Liver (tissue), 9 donors: ENCODE measurements around the gene SETBP1. TPM values are rescaled to one million over a fixed set of nuclear protein-coding genes. Genes with fewer than 3 reads are reported as not detected.
A peak's percentile ranks its signal among the peaks of the same experiment; 100 is the strongest.

Experiments
- DNase-seq: peaks from one replicate; pipeline ENCODE4 v3.0.0-alpha.2; 2017; ENCODE audit warnings: low spot score
- H3K27ac ChIP-seq, 2 donors: one replicate each; pipeline ENCODE4 v1.7.0; 2013; ENCODE audit warnings: inconsistent platforms in 2 of 2, low read length in 2 of 2, control low read depth in 1 of 2, low read depth in 1 of 2, mild to moderate bottlenecking in 1 of 2
- H3K27me3 ChIP-seq, 4 donors: one replicate each; pipeline versions ENCODE4 v1.6.1 to v1.7.0; 2013; ENCODE audit warnings: low read length in 3 of 4, inconsistent platforms in 1 of 4, mild to moderate bottlenecking in 1 of 4, moderate library complexity in 1 of 4; ENCODE audit not compliant: control insufficient read depth in 4 of 4, insufficient read depth in 4 of 4
- H3K36me3 ChIP-seq, 4 donors: one replicate each; pipeline versions ENCODE4 v1.6.1 to v1.7.0; 2013; ENCODE audit warnings: low read length in 3 of 4, mild to moderate bottlenecking in 3 of 4, low read depth in 1 of 4, moderate library complexity in 1 of 4; ENCODE audit not compliant: control insufficient read depth in 4 of 4, insufficient read depth in 3 of 4
- H3K4me1 ChIP-seq, 4 donors: one replicate each; pipeline versions ENCODE4 v1.6.1 to v1.7.0; 2013; ENCODE audit warnings: low read length in 3 of 4, mild to moderate bottlenecking in 3 of 4, moderate library complexity in 1 of 4; ENCODE audit not compliant: control insufficient read depth in 4 of 4, insufficient read depth in 4 of 4
- H3K4me3 ChIP-seq, 3 donors: one replicate each; pipeline versions ENCODE4 v1.6.1 to v1.7.0; 2013; ENCODE audit warnings: low read length in 3 of 3, control low read depth in 1 of 3, low read depth in 1 of 3, mild to moderate bottlenecking in 1 of 3
- H3K9ac ChIP-seq, 2 donors: one replicate each; pipeline ENCODE4 v1.7.0; 2013; ENCODE audit warnings: low read length in 2 of 2, mild to moderate bottlenecking in 2 of 2, moderate library complexity in 2 of 2, control low read depth in 1 of 2, low read depth in 1 of 2
- H3K9me3 ChIP-seq, 4 donors: one replicate each; pipeline versions ENCODE4 v1.6.1 to v1.7.0; 2013; ENCODE audit warnings: low read length in 3 of 4; ENCODE audit not compliant: control insufficient read depth in 4 of 4
- ATF3 ChIP-seq: IDR thresholded peaks from 2 replicates; pipeline ENCODE4 v1.6.1; 2016; ENCODE audit warnings: antibody characterized with exemption
- EGR1 ChIP-seq, 2 donors: IDR thresholded peaks; 2 replicates each; pipeline ENCODE4 v1.6.1; 2016 to 2018; ENCODE audit warnings: antibody characterized with exemption in 2 of 2, low read depth in 2 of 2
- FOXA2 ChIP-seq: IDR thresholded peaks from 2 replicates; pipeline ENCODE4 v1.6.1; 2016; ENCODE audit warnings: antibody characterized with exemption
- HNF4A ChIP-seq, 2 donors: conservative IDR thresholded peaks; 2 replicates each; pipeline ENCODE4 v1.6.1; 2016; ENCODE audit warnings: antibody characterized with exemption in 2 of 2, mild to moderate bottlenecking in 2 of 2
- HNF4G ChIP-seq: IDR thresholded peaks from 2 replicates; pipeline ENCODE4 v1.6.1; 2016; ENCODE audit warnings: antibody characterized with exemption
- JUND ChIP-seq, 2 donors: IDR thresholded peaks; 2 replicates each; pipeline ENCODE4 v1.6.1; 2016; ENCODE audit warnings: antibody characterized with exemption in 2 of 2
- MAX ChIP-seq: IDR thresholded peaks from 2 replicates; pipeline ENCODE4 v1.6.1; 2016; ENCODE audit warnings: antibody characterized with exemption
- NR2F2 ChIP-seq: IDR thresholded peaks from 2 replicates; pipeline ENCODE4 v1.6.1; 2016; ENCODE audit warnings: antibody characterized with exemption
- RAD21 ChIP-seq, 2 donors: IDR thresholded peaks; 2 replicates each; pipeline ENCODE4 v1.6.1; 2016; ENCODE audit warnings: antibody characterized with exemption in 2 of 2, mild to moderate bottlenecking in 2 of 2
- REST ChIP-seq: IDR thresholded peaks from 2 replicates; pipeline ENCODE4 v1.6.1; 2016; ENCODE audit warnings: antibody characterized with exemption, mild to moderate bottlenecking
- RXRA ChIP-seq, 2 donors: IDR thresholded peaks; 2 replicates each; pipeline ENCODE4 v1.6.1; 2017 to 2018; ENCODE audit warnings: antibody characterized with exemption in 2 of 2, mild to moderate bottlenecking in 1 of 2
- SP1 ChIP-seq: IDR thresholded peaks from 2 replicates; pipeline ENCODE4 v1.6.1; 2018; ENCODE audit warnings: antibody characterized with exemption, mild to moderate bottlenecking
- ZBTB33 ChIP-seq: IDR thresholded peaks from 2 replicates; pipeline ENCODE4 v1.6.1; 2016; ENCODE audit warnings: antibody characterized with exemption
- WGBS: extraction: QIAGEN DNeasy Blood & Tissue Kit; methylation state at CpG from one replicate; pipeline ENCODE4 v1.1.7; 2013; 5-methylcytosine and 5-hydroxymethylcytosine counted together
- polyA plus RNA-seq, 2 donors: library from polyadenylated mRNA; stranded (reverse) in 1 of 2; unstranded in 1 of 2; fragments of 200-250 nt in 1 of 2; fragments of >200 nt in 1 of 2; fragmentation: Nextera tagmentation in 1 of 2; extraction: Ambion mirVana in 1 of 2; gene quantifications; one replicate each; pipeline versions ENCODE4 v1.2.1 to v1.2.3, GENCODE V29; 2013 to 2015
- total RNA-seq, 2 donors: library from RNA; depleted of rRNA; stranded (reverse); fragments of >200 nt; gene quantifications; one replicate each; pipeline ENCODE4 v1.2.3, GENCODE V29; 2014
- donor health status: healthy.
- donor health status: healthy.
- donor health status: healthy.
- donor health status: healthy.
- donor health status: healthy.

Gene SETBP1
- total and polyA plus RNA-seq, 4 donors: 2.5 to 15.8 (median 4.7) TPM

- TF ChIP-seq REST: no peak
- no peak for TF ChIP-seq MAX
Observed at GRCh38 chr18:45060102-45060501, 379.4 kb downstream of the SETBP1 start (continued).

GRCh38 chr18:45061359-45061758, 380.7 kb downstream of the SETBP1 start:
- no peaks in the 10 kb centered on the region for H3K9me3 ChIP-seq
- TF ChIP-seq HNF4A (conservative IDR thresholded peaks at IDR 0.05): peak; percentile 97 to 98
- TF ChIP-seq ZBTB33: peak; percentile 28
- no peak for TF ChIP-seq FOXA2
- peak; percentile 73 to 78 for TF ChIP-seq RXRA (IDR thresholded peaks at IDR 0.05)
- peak; percentile 22 for TF ChIP-seq MAX
- TF ChIP-seq RAD21 (IDR thresholded peaks at IDR 0.05): peak; percentile 44 to 57
- TF ChIP-seq EGR1 (IDR thresholded peaks at IDR 0.05; ENCODE audit: low read depth in 2 of 2): no peak
- peak; percentile 31 for TF ChIP-seq REST
- peak; percentile 75 for TF ChIP-seq NR2F2
- peak; percentile 78 for TF ChIP-seq HNF4G
- TF ChIP-seq ATF3: no peak
- TF ChIP-seq SP1: peak; percentile 64
- TF ChIP-seq JUND (IDR thresholded peaks at IDR 0.05): peak in 1 of 2 donors; percentile 25
- H3K27me3 ChIP-seq: no peaks in the 10 kb centered on the region
- H3K27ac ChIP-seq: peak overlapping the region in 1 of 2 donors; percentile 37
- H3K9ac ChIP-seq: peak overlapping the region in 1 of 2 donors; percentile 17
- H3K4me3 ChIP-seq: no peak overlapping the region
- peaks cover 0 to 6% (median 1%) of the 10 kb centered on the region in 4 donors for H3K36me3 ChIP-seq
- 53% methylated on average over 2 of the region's 2 CpGs for WGBS
- no peak for DNase-seq
- H3K4me1 ChIP-seq: peaks cover 5 to 14% (median 10%) of the 10 kb centered on the region in 4 donors
